NT2/D1 (cell line): ENCODE measurements around the gene MEPCE.

Experiments
- SUZ12 ChIP-seq: IDR thresholded peaks from 2 replicates; pipeline ENCODE4 v1.6.1; 2011; ENCODE audit not compliant: insufficient read length, insufficient read depth; ENCODE audit errors: extremely low read depth
- ZNF274 ChIP-seq: IDR thresholded peaks from 2 replicates; pipeline ENCODE4 v1.6.1; 2011; ENCODE audit warnings: mild to moderate bottlenecking, low read depth, low read length

- TF ChIP-seq SUZ12 (no peak), ZNF274 (no peak)
Observed at GRCh38 chr7:100400041-100400440, 29.6 kb upstream of the MEPCE start.
